WTC11 (cell line): ENCODE measurements around the gene ELN. TPM values are rescaled to one million over a fixed set of nuclear protein-coding genes. Genes with fewer than 3 reads are reported as not detected.

Source experiments
- ATAC-seq: fragments of 200-7000 bp; cut with Tn5 transposase; 2 replicates; pipeline ENCODE4 v1.10.0; 2021; ENCODE audit warnings: mild to moderate bottlenecking, moderate library complexity
- CTCF ChIA-PET: fragments of 300-600 bp; sonication (Branson Sonifier 250); formaldehyde crosslinking; loops from one replicate; lab custom pipeline; 2021; ENCODE audit warnings: antibody characterized with exemption; lab: Charles Lee
- POLR2A ChIA-PET: fragments of 350-600 bp; sonication (Branson Sonifier 250); formaldehyde crosslinking; loops from one replicate; lab custom pipeline; 2021; ENCODE audit warnings: antibody characterized with exemption; lab: Charles Lee
- DNase-seq: peaks from one replicate; pipeline ENCODE4 v3.0.0; 2021; ENCODE audit warnings: low spot score
- H3K27ac Mint-ChIP-seq: 2 replicates; pipeline ENCODE4 v1.8.0; 2021; ENCODE audit warnings: mixed read lengths
- H3K27me3 Mint-ChIP-seq: 2 replicates; pipeline ENCODE4 v1.8.0; 2021; ENCODE audit warnings: low read depth, mild to moderate bottlenecking, moderate library complexity, mixed read lengths
- H3K36me3 Mint-ChIP-seq: 2 replicates; pipeline ENCODE4 v1.8.0; 2021; ENCODE audit warnings: mixed read lengths
- H3K4me1 Mint-ChIP-seq: 2 replicates; pipeline ENCODE4 v1.8.0; 2022; ENCODE audit warnings: mixed read lengths
- H3K4me3 Mint-ChIP-seq: 2 replicates; pipeline ENCODE4 v1.8.0; 2021; ENCODE audit warnings: mild to moderate bottlenecking, moderate library complexity, mixed read lengths
- H3K9me3 Mint-ChIP-seq: 2 replicates; pipeline ENCODE4 v1.8.0; 2021; ENCODE audit warnings: mixed read lengths
- ARID4B ChIP-seq: sonication (generic); formaldehyde crosslinking; IDR thresholded peaks from 2 replicates; pipeline ENCODE4 v1.8.0; 2023; ENCODE audit warnings: missing genetic modification reagents, mild to moderate bottlenecking, borderline replicate concordance
- ATF1 ChIP-seq: sonication (generic); formaldehyde crosslinking; IDR thresholded peaks from 2 replicates; pipeline ENCODE4 v1.8.1; 2023; ENCODE audit warnings: mild to moderate bottlenecking, moderate library complexity, missing genetic modification reagents
- CREM ChIP-seq: sonication (generic); formaldehyde crosslinking; IDR thresholded peaks from 2 replicates; pipeline ENCODE4 v1.8.1; 2022; ENCODE audit warnings: mild to moderate bottlenecking, missing genetic modification reagents, moderate library complexity
- FOXJ3 ChIP-seq: sonication (generic); formaldehyde crosslinking; IDR thresholded peaks from 2 replicates; pipeline ENCODE4 v1.9.0; 2021; ENCODE audit warnings: missing genetic modification reagents, mild to moderate bottlenecking, borderline replicate concordance
- GTF2I ChIP-seq: fragments of 250-450 bp; sonication (Bioruptor Pico); conservative IDR thresholded peaks from 2 replicates; pipeline ENCODE4 v1.4.0; 2021; ENCODE audit warnings: mild to moderate bottlenecking
- HMGXB4 ChIP-seq: sonication (generic); formaldehyde crosslinking; IDR thresholded peaks from 2 replicates; pipeline ENCODE4 v1.8.1; 2023; ENCODE audit warnings: mild to moderate bottlenecking, moderate library complexity, missing genetic modification reagents
- PREB ChIP-seq: sonication (generic); formaldehyde crosslinking; IDR thresholded peaks from 2 replicates; pipeline ENCODE4 v1.8.1; 2022; ENCODE audit warnings: mild to moderate bottlenecking, missing genetic modification reagents, moderate library complexity, borderline replicate concordance
- SP1 ChIP-seq: sonication (generic); formaldehyde crosslinking; conservative IDR thresholded peaks from 2 replicates; pipeline ENCODE4 v1.8.1; 2022; ENCODE audit warnings: missing genetic modification reagents
- TP53 ChIP-seq: sonication (generic); formaldehyde crosslinking; IDR thresholded peaks from 2 replicates; pipeline ENCODE4 v1.8.1; 2023; ENCODE audit warnings: mild to moderate bottlenecking, missing genetic modification reagents
- ZNF232 ChIP-seq: sonication (generic); formaldehyde crosslinking; IDR thresholded peaks from 2 replicates; pipeline ENCODE4 v1.8.0; 2022; ENCODE audit warnings: mild to moderate bottlenecking, missing genetic modification reagents
- ZNF263 ChIP-seq: sonication (generic); formaldehyde crosslinking; IDR thresholded peaks from 2 replicates; pipeline ENCODE4 v1.8.1; 2022; ENCODE audit warnings: low read depth, mild to moderate bottlenecking, moderate library complexity, missing genetic modification reagents
- ZNF281 ChIP-seq: sonication (generic); formaldehyde crosslinking; IDR thresholded peaks from 2 replicates; pipeline ENCODE4 v1.8.0; 2023; ENCODE audit warnings: mild to moderate bottlenecking, missing genetic modification reagents
- ZNF317 ChIP-seq: sonication (generic); formaldehyde crosslinking; IDR thresholded peaks from 2 replicates; pipeline ENCODE4 v1.8.1; 2023; ENCODE audit warnings: low read depth, mild to moderate bottlenecking, moderate library complexity, missing genetic modification reagents, borderline replicate concordance
- ZSCAN18 ChIP-seq: fragments of 250-450 bp; sonication (Bioruptor Pico); IDR thresholded peaks from 2 replicates; pipeline ENCODE4 v2.1.2; 2022; ENCODE audit warnings: mild to moderate bottlenecking, moderate library complexity
- total RNA-seq: library from RNA; stranded (reverse); gene quantifications from 3 replicates; pipeline ENCODE4 v1.2.3, GENCODE V29; 2021
- TF ChIP-seq, protein P1 (sequence below): sonication (generic); formaldehyde crosslinking; IDR thresholded peaks from 2 replicates; pipeline ENCODE4 v1.8.1; 2022; ENCODE audit warnings: mild to moderate bottlenecking, moderate library complexity, missing genetic modification reagents
- TF ChIP-seq, protein P2 (sequence below): sonication (generic); formaldehyde crosslinking; IDR thresholded peaks from 2 replicates; pipeline ENCODE4 v1.8.1; 2022; ENCODE audit warnings: low read depth, mild to moderate bottlenecking, moderate library complexity, missing genetic modification reagents, borderline replicate concordance

Gene ELN
- total RNA-seq, 1 experiment from 2014 or later, result 3.3 TPM

DNA sequence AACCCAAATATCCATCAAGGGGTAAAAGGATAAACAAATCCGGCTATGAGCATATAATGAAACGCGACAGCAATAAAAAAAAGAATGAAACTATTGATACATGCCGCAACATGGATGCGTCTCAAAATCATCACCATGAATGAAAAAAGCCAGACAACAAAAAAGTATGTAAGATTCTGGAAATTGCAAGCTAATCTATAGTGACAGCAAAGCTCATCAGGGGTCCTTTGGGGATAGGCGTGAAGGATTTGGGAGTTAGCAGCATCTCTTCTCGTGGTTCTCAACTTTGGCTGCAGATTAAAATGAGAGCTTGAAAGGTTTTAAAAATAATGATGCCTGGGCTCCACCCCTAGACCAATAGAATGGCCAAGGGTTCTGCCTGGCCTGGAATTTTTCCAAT lies 46.0 kb upstream of the ELN start:
- no peak for ATAC-seq
- Mint-ChIP-seq H3K9me3 (no peaks in the 10 kb centered on the region), H3K27ac (no peak overlapping the region; the same call in 1 of the 2 replicates), H3K27me3 (no peaks in the 10 kb centered on the region; the same call in 1 of the 2 replicates), H3K4me3 (no peak overlapping the region), H3K4me1 (no peaks in the 10 kb centered on the region), H3K36me3 (no peaks in the 10 kb centered on the region)
- CTCF ChIA-PET, result interaction anchor here (0.5 to 1.2 kb wide), 3 partner anchors 45 to 625 kb away, joined by 3 to 8 read pairs (median 4); no protein-coding TSS in a partner anchor
- TF ChIP-seq ZSCAN18 (CRISPR knock-in tag) (no peak), ZNF263 (no peak), ZNF281 (CRISPR knock-in tag) (no peak)
- DNase-seq, result no peak
- POLR2A ChIA-PET, result no interaction called here

- no peaks in the 10 kb centered on the region; the same call in 1 of the 2 replicates for H3K27me3 Mint-ChIP-seq
- ATAC-seq (no peak), DNase-seq (no peak)
- CTCF ChIA-PET, result no interaction called here
- no peak overlapping the region for H3K27ac Mint-ChIP-seq
- no peak overlapping the region for H3K4me3 Mint-ChIP-seq
- no peaks in the 10 kb centered on the region for H3K4me1 Mint-ChIP-seq
- H3K9me3 Mint-ChIP-seq, result no peaks in the 10 kb centered on the region
- POLR2A ChIA-PET, result no interaction called here
- no peaks in the 10 kb centered on the region for H3K36me3 Mint-ChIP-seq
- TF ChIP-seq FOXJ3 (no peak), ATF1 (CRISPR knock-in tag) (no peak), HMGXB4 (CRISPR knock-in tag) (no peak), CREM (no peak), TP53 (CRISPR knock-in tag) (no peak), ZNF232 (CRISPR knock-in tag) (no peak), ARID4B (CRISPR knock-in tag) (no peak), GTF2I (CRISPR knock-in tag) (no peak), SP1 (CRISPR knock-in tag) (no peak), PREB (CRISPR knock-in tag) (no peak), ZNF317 (CRISPR knock-in tag) (no peak)
- TF ChIP-seq, protein P1, sequence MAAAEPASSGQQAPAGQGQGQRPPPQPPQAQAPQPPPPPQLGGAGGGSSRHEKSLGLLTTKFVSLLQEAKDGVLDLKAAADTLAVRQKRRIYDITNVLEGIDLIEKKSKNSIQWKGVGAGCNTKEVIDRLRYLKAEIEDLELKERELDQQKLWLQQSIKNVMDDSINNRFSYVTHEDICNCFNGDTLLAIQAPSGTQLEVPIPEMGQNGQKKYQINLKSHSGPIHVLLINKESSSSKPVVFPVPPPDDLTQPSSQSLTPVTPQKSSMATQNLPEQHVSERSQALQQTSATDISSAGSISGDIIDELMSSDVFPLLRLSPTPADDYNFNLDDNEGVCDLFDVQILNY, result no peak
- TF ChIP-seq, protein P2, sequence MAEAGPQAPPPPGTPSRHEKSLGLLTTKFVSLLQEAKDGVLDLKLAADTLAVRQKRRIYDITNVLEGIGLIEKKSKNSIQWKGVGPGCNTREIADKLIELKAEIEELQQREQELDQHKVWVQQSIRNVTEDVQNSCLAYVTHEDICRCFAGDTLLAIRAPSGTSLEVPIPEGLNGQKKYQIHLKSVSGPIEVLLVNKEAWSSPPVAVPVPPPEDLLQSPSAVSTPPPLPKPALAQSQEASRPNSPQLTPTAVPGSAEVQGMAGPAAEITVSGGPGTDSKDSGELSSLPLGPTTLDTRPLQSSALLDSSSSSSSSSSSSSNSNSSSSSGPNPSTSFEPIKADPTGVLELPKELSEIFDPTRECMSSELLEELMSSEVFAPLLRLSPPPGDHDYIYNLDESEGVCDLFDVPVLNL (CRISPR knock-in tag), result no peak
Observed at GRCh38 chr7:73983437-73984164, 44.4 kb upstream of the ELN start.
